Gastroesophageal sphincter (tissue), 3 donors: ENCODE results near the gene BTBD17.

Source experiments
- CTCF ChIP-seq, 4 experiments: fragments of 200-600 bp in 2 of 4; fragments of 450-650 bp in 2 of 4; sonication (generic) in 1 of 4; IDR thresholded peaks; one replicate each; pipeline ENCODE4 v1.5.1; 2017 to 2019; ENCODE audit warnings: antibody characterized with exemption in 4 of 4, mild to moderate bottlenecking in 2 of 4, moderate library complexity in 2 of 4
- EP300 ChIP-seq: sonication (generic); formaldehyde crosslinking; IDR thresholded peaks from one replicate; pipeline ENCODE4 v1.6.1; 2017; ENCODE audit warnings: antibody characterized with exemption, mild to moderate bottlenecking

GRCh38 chr17:74314877-74315276 is 46.8 kb downstream of the BTBD17 start:
- TF ChIP-seq CTCF (IDR thresholded peaks at IDR 0.05) (no peak), EP300 (no peak)
